ENCODE measurements around the gene LAMB1. TPM values are rescaled to one million over a fixed set of nuclear protein-coding genes. Genes with fewer than 3 reads are reported as not detected.

LAMB1 gene
- total and polyA plus RNA-seq, 2 of the 13 experiments (the other 11 are each of a cell fraction or from before 2014, with no cell fraction given) = 109 to 124 TPM

DNA sequence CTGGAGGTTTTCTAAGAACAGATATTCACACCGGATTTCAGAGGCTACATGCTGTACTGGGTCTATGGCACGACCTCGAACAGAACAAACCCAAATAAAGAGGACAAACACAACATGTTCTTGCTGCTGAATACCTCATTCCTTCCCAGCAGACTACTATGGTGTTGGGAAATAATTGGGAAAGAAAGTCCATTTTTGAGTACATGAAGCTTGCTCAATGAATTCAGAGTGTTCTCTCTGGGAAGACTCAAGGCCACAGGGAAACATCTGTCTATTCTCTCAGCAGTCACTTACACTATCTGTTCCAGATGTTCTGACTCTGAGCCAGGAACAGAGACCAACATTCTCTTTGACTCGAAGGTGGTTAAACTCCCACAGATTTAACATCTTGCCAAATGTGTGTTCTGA is 30.9 kb downstream of the LAMB1 start (continued):
- TF ChIP-seq KAT7 (CRISPR knock-in tag; IDR thresholded peaks at IDR 0.05; ENCODE audit: borderline replicate concordance) (peak; percentile 69; the same call in 1 of the 2 replicates), RAD51 (IDR thresholded peaks at IDR 0.05; ENCODE audit: borderline replicate concordance) (no peak), ZNF205 (CRISPR knock-in tag; IDR thresholded peaks at IDR 0.05) (peak; percentile 82; the same call in 1 of the 2 replicates), ETV5 (CRISPR knock-in tag; IDR thresholded peaks at IDR 0.05; ENCODE audit: borderline replicate concordance) (0 out of 2 replicates have a peak, but pooled peaks have one; percentile 15), RFX5 (IDR thresholded peaks at IDR 0.05; ENCODE audit: low read depth, low read length) (no peak), CREBL2 (CRISPR knock-in tag; IDR thresholded peaks at IDR 0.05; ENCODE audit: borderline replicate concordance) (no peak), ZNF607 (CRISPR knock-in tag; IDR thresholded peaks at IDR 0.05; ENCODE audit: borderline replicate concordance) (no peak), RXRA (CRISPR knock-in tag; IDR thresholded peaks at IDR 0.05) (peak; percentile 39; the same call in 1 of the 2 replicates), SMYD3 (CRISPR knock-in tag; IDR thresholded peaks at IDR 0.05) (no peak), SRY (CRISPR knock-in tag; IDR thresholded peaks at IDR 0.05) (no peak), ZNF552 (CRISPR knock-in tag; IDR thresholded peaks at IDR 0.05; ENCODE audit: borderline replicate concordance) (no peak), ZBTB34 (CRISPR knock-in tag; IDR thresholded peaks at IDR 0.05) (peak; percentile 38; the same call in 1 of the 2 replicates), HNRNPK (IDR thresholded peaks at IDR 0.05; ENCODE audit: low read depth, low read length, poor library complexity, severe bottlenecking) (no peak), NKX3-1 (CRISPR knock-in tag; IDR thresholded peaks at IDR 0.05) (no peak), ZNF124 (CRISPR knock-in tag; IDR thresholded peaks at IDR 0.05) (0 out of 2 replicates have a peak, but pooled peaks have one; percentile 35), NFKB2 (CRISPR knock-in tag; IDR thresholded peaks at IDR 0.05; ENCODE audit: borderline replicate concordance) (no peak), HOXA3 (CRISPR knock-in tag; IDR thresholded peaks at IDR 0.05) (peak; percentile 53), BCL3 (CRISPR knock-in tag; IDR thresholded peaks at IDR 0.05) (no peak), SMARCE1 (IDR thresholded peaks at IDR 0.05; ENCODE audit: borderline replicate concordance) (no peak)
- TF ChIP-seq, protein P1, sequence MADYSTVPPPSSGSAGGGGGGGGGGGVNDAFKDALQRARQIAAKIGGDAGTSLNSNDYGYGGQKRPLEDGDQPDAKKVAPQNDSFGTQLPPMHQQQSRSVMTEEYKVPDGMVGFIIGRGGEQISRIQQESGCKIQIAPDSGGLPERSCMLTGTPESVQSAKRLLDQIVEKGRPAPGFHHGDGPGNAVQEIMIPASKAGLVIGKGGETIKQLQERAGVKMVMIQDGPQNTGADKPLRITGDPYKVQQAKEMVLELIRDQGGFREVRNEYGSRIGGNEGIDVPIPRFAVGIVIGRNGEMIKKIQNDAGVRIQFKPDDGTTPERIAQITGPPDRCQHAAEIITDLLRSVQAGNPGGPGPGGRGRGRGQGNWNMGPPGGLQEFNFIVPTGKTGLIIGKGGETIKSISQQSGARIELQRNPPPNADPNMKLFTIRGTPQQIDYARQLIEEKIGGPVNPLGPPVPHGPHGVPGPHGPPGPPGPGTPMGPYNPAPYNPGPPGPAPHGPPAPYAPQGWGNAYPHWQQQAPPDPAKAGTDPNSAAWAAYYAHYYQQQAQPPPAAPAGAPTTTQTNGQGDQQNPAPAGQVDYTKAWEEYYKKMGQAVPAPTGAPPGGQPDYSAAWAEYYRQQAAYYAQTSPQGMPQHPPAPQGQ (CRISPR knock-in tag; IDR thresholded peaks at IDR 0.05; ENCODE audit: borderline replicate concordance) = no peak
- TF ChIP-seq, protein P2, sequence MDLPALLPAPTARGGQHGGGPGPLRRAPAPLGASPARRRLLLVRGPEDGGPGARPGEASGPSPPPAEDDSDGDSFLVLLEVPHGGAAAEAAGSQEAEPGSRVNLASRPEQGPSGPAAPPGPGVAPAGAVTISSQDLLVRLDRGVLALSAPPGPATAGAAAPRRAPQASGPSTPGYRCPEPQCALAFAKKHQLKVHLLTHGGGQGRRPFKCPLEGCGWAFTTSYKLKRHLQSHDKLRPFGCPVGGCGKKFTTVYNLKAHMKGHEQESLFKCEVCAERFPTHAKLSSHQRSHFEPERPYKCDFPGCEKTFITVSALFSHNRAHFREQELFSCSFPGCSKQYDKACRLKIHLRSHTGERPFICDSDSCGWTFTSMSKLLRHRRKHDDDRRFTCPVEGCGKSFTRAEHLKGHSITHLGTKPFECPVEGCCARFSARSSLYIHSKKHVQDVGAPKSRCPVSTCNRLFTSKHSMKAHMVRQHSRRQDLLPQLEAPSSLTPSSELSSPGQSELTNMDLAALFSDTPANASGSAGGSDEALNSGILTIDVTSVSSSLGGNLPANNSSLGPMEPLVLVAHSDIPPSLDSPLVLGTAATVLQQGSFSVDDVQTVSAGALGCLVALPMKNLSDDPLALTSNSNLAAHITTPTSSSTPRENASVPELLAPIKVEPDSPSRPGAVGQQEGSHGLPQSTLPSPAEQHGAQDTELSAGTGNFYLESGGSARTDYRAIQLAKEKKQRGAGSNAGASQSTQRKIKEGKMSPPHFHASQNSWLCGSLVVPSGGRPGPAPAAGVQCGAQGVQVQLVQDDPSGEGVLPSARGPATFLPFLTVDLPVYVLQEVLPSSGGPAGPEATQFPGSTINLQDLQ (CRISPR knock-in tag; IDR thresholded peaks at IDR 0.05) = no peak
- TF ChIP-seq, protein P3, sequence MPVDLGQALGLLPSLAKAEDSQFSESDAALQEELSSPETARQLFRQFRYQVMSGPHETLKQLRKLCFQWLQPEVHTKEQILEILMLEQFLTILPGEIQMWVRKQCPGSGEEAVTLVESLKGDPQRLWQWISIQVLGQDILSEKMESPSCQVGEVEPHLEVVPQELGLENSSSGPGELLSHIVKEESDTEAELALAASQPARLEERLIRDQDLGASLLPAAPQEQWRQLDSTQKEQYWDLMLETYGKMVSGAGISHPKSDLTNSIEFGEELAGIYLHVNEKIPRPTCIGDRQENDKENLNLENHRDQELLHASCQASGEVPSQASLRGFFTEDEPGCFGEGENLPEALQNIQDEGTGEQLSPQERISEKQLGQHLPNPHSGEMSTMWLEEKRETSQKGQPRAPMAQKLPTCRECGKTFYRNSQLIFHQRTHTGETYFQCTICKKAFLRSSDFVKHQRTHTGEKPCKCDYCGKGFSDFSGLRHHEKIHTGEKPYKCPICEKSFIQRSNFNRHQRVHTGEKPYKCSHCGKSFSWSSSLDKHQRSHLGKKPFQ (CRISPR knock-in tag; IDR thresholded peaks at IDR 0.05; ENCODE audit: insufficient replicate concordance) = peak; percentile 87

Data from HepG2 (cell line).